TTC549 (cell line): Measurements from ENCODE around the gene TTC28.

ENCODE experiments used
- FAIRE-seq: peaks from 2 replicates; lab custom pipeline; 2012; peaks lifted over from hg19 to GRCh38; lab: Jason Lieb, UNC

Gene TTC28

GRCh38 chr22:28348613-28349609 is 330.7 kb downstream of the TTC28 start:
- FAIRE-seq, result no peak

DNA sequence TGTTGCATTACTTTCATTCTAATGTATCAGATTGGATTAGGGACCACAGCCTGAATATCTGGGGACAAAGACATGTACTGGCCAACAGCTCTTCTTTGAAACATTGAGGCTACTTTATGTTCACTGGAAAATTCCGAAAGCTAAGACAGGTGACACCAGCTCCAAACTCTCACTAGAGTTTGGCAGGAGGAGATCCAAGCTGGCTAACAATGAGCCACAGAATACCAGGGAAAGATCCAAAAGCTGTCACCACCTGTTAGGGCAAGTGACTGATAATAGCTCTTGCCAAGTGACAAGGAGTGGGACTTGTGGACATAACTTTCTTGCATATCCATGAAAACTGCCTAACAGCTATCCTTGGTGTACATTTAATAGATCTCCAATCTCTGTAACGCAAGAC is 333.3 kb downstream of the TTC28 start:
- no peak for FAIRE-seq

DNA sequence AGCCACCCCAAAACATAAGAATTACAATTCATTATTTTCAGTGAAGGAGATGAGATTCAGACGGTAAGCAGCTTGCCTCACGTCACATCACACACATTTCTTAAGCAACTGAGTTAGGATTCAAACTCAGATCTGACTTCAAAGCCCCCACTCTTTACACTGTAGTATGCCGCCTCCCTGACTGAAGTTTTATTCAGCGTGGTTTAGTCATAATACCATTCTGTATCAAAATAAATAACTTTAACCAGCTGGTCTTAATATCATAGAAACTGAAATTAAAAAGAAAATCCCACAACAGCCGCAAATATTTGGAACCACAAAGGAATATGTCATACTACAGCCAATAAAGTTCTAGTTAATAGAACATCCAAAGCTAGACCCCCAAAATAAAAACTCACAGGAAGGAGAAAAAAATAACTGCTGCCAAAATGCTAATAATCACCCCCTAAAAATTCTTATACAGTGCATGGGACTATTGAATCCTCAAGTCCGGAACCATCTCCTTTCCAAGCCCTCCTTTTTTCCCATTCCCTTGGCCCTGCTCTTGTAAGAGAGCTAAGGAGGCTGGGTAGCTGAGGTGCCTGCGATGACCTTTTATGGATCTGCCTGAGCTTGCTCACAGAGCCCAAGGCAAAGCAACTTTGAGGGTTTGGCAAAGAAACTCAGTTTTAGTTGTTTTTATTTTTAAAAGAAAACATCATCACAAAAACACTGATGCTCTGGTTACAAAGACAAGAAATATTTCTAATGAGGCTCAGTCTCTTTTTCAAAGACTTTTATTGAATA is 334.5 kb downstream of the TTC28 start:
- FAIRE-seq, result no peak

DNA sequence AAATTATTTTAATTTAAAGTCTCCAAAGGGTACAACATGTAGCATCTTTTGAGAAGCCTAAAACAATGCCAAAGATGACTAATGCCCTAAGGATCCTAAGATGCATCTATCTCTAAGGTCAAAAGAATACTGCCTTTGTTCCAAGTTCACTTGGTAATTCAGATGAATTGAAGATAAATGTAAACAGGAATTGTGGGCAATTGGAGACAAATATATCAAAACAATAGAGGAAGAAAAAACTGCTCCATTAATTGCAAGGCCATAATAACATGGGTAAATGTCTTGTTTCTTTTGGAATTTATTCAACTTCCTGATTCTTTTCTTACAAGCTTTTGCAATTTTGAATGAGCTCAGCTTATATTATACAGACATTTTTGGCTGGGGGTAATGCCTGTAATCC is 338.6 kb downstream of the TTC28 start:
- FAIRE-seq, result no peak

DNA sequence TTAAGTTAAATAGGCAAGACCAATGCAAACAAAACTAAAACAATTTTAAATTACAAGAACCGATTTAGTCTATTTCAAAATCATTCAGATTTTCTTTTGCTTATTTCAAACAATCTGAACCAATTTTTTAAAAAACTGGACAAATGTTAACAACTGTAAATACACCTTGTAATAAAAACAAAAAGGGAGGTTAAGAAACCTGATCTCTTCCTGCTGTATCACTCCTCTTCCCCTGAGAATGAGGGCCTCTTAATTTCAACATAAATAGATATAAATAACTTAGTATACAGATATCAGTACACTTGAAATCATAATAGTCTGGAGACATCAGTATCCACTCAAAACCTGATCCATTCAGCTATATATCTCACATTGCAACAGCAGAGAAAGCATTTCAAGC is 346.6 kb downstream of the TTC28 start:
- FAIRE-seq, result no peak

DNA sequence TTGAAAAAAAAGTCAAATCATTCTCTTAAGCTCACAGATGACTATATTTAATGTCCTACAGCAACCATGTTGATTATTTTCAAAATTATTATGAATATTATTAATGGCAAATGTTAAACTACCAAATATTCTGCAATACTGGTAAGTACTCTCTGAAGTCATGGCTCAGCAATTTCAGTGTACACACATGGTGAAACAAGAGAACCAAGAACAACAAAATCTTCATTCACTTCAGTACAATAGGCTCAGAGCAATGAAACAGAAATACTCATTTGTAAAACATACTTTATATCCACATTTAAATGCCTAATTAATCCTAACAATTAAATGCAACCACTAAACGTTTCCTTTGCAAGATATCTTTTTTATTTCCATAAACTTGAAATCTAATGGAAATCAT is 347.2 kb downstream of the TTC28 start:
- no peak for FAIRE-seq

- no peak for FAIRE-seq
Observed at GRCh38 chr22:28331695-28332094, 347.9 kb downstream of the TTC28 start.

GRCh38 chr22:28329186-28330073 is 350.2 kb downstream of the TTC28 start:
- FAIRE-seq, result no peak

DNA sequence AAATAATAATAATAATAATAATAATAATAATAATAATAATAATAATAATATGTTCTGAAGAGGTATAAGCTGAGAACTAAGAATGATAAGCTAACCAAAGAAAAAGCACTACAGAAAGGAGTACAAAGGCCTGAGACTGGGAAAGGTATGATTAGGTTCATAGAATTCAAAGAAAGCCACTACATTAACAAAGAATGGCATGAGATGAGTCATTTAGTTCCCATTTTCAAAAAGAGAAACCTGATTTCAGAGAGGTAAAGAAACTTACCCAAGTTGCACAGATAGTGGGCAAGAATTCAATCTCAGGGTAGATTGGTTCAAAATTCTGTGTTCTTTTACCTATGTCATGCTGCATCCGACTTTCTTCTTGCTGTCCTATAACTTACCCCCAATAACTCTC is 350.9 kb downstream of the TTC28 start:
- no peak for FAIRE-seq

DNA sequence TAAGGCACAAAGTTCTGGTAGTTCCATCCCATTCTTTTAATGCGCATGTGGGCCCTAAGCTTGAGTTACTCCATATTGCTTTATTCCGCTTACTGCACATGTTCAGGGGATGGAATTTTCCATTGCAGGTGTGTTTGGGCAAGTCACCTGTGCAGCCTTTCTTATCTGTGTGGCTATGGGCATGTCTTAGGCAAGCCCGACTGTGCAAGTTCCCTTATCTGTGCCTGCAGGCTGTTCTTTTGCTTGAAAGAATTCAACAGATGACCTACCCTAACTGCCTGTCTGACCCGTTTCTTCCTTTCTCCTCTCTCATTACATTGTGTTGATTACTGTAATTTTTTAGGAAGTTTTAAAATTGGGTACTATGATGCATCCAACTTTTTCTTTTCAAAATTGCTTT is 363.6 kb downstream of the TTC28 start:
- FAIRE-seq, result no peak

DNA sequence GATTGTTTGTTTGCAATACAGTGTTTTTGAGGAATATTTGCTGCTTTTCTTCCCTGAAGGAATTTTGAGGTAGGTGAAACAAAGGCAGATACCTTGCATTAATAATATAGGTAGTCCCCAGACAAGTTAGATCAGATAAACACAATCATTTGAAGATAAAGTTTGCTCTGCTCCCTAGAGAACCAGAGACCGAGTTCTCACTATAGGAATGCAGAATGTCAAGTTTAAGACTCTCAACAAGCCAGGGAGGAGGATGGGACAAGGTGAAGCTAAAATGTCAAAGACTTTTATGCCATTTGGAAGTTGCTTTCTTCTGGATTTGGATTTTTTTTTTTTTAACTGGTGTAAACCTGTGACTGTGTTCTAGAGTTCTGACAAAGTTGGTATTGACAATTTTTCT is 364.7 kb downstream of the TTC28 start:
- no peak for FAIRE-seq

DNA sequence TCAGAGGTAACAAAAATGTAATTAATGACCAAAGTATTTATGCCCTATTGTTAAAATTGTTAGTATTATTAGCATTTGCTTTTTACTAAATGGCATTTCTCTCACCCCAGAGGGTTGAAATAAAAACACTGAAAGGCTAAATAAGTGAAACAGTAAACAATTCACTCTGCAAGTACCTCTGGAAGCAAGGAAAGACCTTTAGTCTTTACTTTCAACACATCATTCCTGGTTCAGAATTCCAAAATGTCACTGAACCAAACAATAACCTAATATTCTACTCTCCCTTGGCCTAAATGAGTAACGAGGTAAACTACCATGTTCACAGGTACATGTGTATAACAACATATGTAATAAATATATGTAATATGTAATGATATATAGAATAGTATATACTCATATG is 369.3 kb downstream of the TTC28 start:
- no peak for FAIRE-seq

- no peak for FAIRE-seq
Observed at GRCh38 chr22:28299753-28300152, 379.9 kb downstream of the TTC28 start.

DNA sequence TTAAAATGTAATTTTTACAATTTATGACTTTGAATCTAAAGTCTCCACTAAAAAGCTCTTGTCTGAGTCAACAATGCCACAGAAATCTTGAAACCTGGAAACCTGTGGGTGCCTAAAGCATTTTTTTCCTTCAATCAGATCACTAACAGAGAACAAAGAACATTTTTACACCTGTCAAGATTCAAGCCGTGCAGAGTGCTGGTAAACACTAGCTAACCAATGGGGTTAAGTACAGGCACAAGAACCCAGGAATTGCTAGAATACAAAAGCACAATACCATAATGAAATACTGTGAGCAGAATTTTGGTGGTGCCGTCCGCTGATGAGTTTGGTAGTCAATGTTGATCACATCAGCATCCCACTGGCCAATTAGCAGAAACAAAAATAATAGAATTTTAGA is 380.3 kb downstream of the TTC28 start:
- FAIRE-seq, result no peak

GRCh38 chr22:28297504-28297903 is 382.1 kb downstream of the TTC28 start:
- FAIRE-seq, result no peak

DNA sequence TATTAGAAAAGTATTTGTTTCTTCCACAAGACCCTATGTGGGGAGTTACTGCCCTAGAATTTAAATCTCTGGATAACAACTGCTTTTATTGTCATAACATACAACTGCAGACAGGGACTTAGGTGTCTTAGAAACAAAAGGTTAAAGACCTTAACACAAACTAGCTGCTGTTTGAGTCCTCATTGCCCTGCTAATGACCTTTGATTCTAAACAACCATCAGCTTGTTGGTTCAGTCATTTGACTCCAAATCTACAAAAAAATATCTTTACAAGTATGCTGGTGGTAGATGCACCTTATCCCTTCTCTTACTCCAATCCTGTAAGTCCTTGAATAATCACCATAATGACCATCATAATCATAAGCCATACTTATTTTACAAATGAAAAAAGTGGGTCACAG is 383.2 kb downstream of the TTC28 start:
- FAIRE-seq, result no peak

- no peak for FAIRE-seq
Observed at GRCh38 chr22:28283068-28283654, 396.5 kb downstream of the TTC28 start.

DNA sequence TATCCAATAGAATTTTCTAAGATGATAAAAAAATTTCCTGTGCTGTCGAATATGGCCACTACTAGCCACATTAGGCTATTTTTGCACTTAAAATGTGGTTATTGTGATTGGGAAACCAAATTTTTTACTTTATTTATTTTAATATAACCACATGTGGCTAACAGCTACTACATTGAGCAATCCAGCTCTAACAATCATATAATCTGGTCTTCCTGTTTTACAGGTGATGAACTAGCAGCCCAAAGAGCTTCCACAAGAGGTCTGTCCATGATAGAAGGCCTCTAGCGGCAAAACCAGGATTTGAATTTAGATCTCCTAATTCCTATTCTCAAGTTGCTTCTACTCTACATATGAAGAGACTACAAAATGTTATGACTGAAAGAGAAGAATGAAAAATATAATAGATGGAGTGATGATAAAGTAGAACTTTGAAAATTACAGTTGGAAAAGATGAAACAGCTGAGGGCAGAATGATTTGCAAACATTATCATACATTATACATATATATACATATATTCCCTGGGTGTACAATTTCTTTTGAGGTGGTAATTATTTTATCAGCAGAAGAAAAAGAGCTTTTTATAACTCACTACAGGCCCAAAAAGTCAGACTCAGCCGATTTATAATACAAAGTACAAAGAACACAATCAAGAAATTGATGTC is 397.1 kb downstream of the TTC28 start:
- FAIRE-seq, result no peak

DNA sequence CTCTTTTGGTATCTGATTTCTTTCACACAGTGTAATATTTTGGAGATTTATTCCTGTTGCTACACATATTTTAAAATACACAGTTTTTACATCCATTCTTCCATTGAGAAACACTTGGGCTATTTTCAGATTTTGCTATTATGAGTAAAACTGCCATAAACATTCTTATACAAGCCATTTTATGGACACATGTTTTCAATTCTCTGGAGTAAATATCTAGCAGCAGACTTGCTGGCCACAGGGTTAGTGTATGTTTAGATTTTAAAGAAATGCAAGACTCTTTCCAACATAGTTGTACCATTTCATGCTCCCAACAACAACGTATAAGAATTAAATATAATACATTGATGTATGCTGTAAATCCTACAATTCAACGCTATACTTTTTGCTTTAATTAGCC is 399.8 kb downstream of the TTC28 start:
- FAIRE-seq, result no peak

- FAIRE-seq, result no peak
Observed at GRCh38 chr22:28269277-28269676, 410.4 kb downstream of the TTC28 start.

GRCh38 chr22:28268850-28269249 is 410.8 kb downstream of the TTC28 start:
- FAIRE-seq, result no peak
